Stimulated activated CD4-positive, alpha-beta T cell treated with anti-CD3 and anti-CD28 coated beads, TNF-alpha, amount 100 ng/mL, for 4 hours (primary cell): ENCODE data around the gene TRANK1.
"Not testable (repeated sequence)": the region's sequence is repeated elsewhere in the genome, so short reads cannot be mapped to it uniquely, and the experiment has no call there.

Experiments used
- DNase-seq, 3 experiments: peaks; one replicate each; pipeline ENCODE4 v3.0.0-alpha.2; 2020; ENCODE audit warnings: low read depth in 3 of 3

Gene TRANK1

GRCh38 chr3:36957063-36957462 lies 12.2 kb upstream of the TRANK1 start:
- DNase-seq, result no peak

DNA sequence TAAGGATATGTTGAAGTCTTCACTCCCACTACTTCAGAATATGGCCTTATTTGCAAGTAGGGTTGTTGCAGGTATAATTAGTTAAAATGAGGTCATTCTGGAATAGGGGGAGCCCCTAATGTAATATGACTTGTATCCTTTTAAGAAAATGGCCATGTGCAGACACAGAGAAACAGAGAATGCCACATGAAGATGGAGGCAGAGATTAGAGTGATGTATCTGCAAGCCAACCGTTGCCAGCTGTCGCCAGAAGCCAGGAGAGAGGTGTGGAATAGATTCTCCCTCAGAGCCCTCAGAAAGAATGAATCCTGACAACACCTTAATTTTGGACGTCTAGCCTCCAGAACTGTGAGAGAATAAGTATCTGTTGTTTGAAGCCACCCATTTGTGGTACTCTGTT lies 11.3 kb upstream of the TRANK1 start:
- DNase-seq, result no peak

DNA sequence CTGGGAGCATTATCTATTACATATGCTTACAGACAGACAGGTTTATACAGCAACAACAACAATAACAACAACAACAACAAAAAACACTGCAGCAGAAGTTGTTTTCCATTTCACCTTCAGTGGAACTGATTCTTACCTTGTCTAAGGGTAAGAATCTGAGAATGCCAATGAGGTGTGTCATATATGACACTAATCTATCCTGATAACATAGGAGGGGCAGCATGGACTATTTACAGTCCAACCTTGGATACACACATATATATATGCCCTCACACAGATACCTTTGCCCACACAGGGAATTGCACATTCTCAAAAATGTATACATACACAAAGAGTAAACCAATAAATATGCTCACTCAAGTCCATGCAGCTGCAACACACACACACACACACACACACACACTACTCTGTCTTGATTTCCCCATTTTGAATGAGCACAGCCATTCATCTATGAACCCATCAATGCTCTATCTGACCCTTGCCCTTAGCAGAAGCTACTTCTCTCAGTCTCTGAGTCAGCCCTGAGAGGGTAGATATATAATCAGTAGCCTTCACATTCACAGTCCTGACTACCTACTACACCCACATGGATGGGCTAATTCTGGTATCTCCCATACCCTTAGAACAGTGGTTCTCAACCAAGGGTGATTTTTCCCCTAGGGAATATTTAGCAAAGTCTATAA lies 9.7 kb upstream of the TRANK1 start:
- DNase-seq, result no peak

DNA sequence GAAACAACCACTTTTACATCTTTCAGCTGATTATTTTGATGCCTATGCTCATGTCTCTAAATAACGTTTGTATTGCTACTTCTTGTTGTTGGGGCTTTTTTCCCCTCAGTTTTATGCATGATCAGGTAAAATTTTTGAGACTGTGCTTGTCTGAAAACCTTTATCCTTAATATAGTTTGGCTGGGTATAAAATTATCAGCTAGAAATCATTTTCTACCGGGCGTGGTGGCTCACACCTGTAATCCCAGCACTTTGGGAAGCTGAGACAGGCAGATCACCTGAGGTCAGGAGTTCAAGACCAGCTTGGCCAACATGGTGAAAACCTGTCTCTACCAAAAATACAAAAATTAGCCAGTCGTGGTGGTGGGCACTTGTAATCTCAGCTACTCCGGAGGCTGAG lies 3.0 kb upstream of the TRANK1 start:
- DNase-seq, result not testable (repeated sequence)

DNA sequence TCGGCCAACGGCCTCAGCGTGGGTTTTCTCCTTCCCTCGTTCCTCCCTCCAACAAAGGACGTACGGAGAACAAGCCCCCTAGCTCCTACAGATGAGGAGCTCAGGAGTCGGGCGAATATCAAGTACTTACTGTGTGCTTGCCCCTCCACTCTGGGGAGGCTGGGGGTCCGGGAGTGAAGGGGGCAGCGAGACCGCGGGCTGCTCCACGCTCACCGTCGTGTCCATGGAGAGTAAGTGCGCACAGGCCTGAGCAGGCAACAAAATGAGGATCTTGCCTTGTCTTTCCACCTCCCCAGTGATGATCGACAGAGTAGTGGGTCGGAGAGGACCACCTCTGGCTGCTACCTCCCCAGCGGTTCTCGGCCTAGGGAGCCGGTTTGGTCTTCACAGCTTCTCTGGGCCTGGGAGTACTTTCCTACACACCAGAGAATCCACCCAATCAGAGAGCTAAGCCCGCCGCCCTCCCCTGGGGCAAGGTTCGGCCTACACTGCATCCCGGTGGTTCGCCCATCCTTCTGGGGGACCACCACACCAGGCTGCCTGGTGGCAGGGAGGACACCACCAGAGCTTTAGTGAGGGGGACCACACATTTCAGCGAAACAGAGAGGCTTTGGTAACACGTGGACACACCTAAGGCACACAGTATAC lies 603 bp upstream of the TRANK1 start:
- no peak for DNase-seq

DNA sequence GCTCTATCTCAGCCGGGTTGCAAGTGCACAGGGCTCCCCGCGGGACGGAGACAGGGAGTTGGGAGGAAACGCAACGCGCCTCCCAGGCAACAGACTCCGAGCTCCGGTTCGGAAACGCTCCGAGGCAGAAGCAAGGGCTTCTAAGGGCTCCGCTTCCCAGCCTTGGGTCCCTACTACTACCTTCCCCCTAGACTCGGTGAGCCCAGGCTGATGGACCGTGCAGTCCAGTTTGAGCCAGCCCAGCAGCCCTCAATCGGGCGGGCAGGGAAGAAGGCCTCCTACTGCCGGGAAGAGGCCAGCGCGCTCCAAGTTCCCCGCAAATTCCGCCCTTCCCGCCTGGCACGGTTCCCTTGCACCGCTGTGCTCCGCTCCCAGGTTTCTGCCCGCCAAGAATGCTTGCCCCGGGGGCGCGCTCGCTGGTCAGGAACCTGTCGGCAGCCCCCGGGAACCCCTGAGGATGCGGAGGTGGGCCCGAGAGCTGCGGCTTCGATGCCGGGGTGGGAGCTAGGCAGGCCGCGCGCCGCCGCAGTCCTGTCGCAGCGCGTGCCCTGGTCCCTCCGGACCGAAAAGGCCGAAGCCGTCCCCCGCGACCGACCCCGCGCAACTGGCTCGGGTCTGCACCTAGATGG lies 728 bp downstream of the TRANK1 start:
- peak in 1 of 3 experiments; percentile 26 for DNase-seq

GRCh38 chr3:36943601-36944000 lies 1.3 kb downstream of the TRANK1 start:
- DNase-seq, result no peak

DNA sequence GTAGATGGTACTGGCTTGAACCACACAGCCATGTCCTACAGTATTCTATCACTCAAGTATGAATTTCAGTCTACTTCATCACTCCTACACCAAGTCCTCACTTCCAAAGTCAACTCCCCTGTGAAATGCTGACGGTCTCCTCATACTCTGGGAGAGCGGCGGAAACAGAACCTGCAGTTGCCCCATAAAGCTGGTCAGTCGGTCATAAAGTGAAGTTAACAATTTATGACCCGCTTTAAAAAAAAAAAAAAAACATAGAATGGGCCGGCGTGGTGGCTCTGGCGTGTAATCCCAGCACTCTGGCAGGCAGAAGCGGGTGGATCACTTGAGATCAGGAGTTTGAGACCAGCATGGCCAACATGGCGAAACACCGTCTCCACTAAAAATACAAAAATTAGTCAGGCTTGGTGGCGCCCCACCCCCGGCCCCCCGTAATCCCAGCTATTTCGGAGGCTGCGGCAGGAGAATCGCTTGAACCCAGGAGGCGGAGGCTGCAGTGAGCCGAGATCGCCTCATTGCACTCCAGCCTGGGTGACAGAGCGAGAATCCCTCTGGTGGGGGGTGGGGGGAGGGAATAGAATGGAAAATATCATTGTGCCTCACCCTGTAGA lies 2.1 kb downstream of the TRANK1 start:
- no peak for DNase-seq

DNA sequence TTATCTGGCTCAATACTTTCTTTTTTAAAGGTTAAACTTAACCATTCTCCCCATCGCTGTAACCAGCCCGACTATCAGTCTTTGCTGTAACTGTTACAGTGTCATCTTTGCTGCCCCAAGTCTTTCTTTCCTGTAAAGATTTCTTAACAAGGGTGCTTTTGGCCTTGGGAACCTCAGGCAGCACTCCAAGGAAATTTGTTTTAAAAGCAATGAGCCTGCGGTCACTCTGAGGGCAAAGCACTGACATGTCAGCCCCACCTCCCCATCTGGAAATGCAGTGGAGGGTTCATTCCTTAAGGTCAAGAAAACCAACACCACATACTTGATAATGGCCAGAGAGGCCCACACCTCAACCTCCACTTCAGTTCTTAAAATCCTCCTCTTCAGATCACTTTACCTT lies 3.2 kb downstream of the TRANK1 start:
- no peak for DNase-seq

DNA sequence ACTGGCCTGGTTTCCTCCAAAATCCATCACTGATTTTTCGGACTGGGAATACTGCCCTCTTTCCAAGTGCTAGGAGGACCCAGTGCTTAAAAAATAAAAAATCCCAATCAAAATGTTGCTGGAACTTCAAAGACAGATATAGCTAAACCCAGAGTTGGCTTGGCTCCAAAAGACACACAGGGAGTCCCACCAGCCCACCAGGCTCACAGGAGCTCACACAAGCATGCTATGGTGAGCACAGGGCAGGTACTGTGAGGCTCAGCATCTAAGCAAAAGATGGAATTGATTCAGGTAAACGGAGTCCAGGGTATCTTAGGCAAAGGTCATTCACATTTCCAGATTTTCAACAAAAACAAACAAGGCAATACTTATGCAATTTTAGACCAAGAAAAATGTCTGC lies 3.7 kb downstream of the TRANK1 start:
- no peak for DNase-seq

DNA sequence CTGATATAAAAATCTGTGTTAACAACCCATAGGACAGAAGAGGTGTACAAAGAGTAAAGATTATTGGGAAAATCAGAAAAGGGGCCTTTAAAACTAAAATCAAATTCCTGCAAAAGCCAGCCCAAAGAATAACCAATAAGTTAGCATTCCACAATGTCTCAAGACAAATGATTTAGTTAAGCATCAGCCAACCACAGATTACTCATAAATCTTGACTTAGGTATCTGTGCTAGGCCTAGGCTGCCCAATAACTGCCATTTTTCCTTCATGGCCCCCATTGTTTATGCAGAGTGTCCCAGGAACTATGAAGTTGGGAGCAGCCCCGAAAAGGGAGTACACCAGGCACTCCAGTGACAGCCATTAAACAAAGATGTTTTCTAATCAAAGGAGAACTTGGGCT lies 7.4 kb downstream of the TRANK1 start:
- DNase-seq, result no peak

GRCh38 chr3:36933540-36934296 lies 11.1 kb downstream of the TRANK1 start:
- DNase-seq, result no peak

DNA sequence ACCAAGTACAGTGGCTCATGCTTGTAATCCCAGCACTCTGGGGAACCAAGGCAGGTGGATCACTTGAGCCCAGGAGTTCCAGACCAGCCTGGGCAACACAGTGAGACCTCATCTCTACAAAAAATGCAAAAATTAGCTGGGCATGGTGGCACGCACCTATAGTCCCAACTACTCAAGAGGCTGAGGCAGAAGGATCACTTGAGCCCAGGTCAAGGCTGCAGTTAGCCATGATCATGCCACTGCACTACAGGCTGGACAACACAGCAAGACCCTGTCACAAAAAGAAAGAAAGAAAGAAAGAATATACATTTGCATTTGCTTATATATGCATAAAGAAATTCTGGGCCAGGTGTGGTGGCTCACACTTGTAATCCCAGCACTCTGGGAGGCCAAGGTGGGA lies 13.4 kb downstream of the TRANK1 start:
- DNase-seq, result not testable (repeated sequence)

DNA sequence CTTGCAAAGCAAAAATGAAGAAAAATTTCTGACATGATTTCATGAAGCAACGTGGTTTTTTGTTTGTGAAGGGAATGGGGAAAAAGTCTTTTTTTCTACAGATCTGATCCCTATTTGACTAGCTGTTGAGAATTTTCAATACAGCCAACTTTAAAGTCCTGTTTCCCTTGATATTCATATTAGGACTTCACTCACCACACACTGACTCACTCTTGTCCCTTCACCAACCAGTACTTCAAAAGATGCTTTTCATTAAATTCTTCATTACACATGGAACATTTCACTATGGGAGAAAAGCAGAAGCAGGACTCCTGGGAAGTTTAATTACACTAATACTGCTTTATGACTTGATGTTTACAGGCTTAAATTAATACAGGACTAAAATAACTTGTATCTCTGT lies 16.6 kb downstream of the TRANK1 start:
- DNase-seq, result no peak

- no peak for DNase-seq
Measured at GRCh38 chr3:36926292-36926897, 18.5 kb downstream of the TRANK1 start.

- no peak for DNase-seq
Measured at GRCh38 chr3:36924744-36925521, 19.9 kb downstream of the TRANK1 start.

DNA sequence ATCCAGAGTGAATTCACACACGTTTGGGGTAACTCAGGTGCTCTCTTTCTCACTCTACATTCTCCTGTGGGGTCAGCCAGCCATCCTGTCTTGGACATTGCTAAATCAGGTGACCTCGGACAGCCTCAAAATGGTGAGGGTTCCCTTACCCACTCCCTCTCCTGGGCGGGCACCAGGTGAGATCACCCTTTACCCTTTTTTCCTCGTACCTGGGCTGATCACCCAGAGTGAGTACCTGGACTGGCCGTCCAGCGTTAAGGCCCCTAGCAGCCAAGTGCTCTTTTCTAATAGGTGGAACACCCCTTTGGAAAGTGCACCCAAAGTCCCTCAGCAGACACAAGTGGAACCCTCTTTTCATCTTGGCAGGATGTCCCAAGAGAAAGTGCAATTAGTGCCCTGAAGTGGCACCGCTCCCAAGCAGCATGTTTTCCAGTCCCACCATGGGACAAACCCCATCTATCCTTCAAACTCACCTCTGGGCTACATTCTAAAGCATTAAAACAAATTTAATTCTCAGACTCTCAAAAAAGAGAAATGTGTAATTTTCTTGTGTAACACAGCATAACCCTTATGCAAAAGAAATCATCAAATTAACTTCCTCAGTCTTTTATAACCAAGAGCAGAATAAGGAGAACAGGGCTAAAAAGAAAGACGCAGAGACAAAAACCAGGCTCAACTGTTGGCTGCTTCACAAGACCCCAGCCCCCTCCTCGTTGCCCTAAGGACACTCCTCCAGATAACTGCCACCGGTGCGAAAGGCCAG lies 20.7 kb downstream of the TRANK1 start:
- no peak for DNase-seq

DNA sequence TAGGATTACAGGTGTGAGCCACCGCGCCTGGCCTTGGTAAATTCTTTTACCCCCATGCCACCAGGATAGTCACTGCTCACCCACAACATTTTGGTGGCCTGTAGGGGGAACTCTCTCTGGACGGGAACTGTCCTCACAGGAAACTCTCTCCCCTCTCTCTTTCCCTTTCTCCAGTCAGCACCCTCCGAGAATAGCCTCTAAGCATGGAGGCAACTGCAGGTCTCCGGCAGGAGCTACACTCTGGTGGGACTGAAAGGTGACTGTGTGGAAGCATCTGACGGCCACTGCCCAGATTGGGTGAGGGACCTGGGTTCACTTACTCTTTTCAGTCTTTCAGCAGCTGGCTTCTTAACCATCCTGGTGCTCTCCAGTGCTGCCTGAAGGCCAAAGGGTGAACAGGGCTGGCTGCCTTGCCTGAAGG lies 21.3 kb downstream of the TRANK1 start:
- no peak for DNase-seq

GRCh38 chr3:36920884-36921567 lies 23.8 kb downstream of the TRANK1 start:
- no peak for DNase-seq
